Stimulated activated CD4-positive, alpha-beta T cell treated with anti-CD3 and anti-CD28 coated beads, Interleukin-15, amount 100 ng/mL, for 48 hours (primary cell): ENCODE measurements around the gene LGALS7.
"Not testable (repeated sequence)": the region's sequence is repeated elsewhere in the genome, so short reads cannot be mapped to it uniquely, and the experiment has no call there.

Experiments used
- DNase-seq, 2 donors: peaks; one replicate each; pipeline ENCODE4 v3.0.0-alpha.2; 2020; ENCODE audit warnings: low read depth in 2 of 2

The LGALS7 gene

DNA sequence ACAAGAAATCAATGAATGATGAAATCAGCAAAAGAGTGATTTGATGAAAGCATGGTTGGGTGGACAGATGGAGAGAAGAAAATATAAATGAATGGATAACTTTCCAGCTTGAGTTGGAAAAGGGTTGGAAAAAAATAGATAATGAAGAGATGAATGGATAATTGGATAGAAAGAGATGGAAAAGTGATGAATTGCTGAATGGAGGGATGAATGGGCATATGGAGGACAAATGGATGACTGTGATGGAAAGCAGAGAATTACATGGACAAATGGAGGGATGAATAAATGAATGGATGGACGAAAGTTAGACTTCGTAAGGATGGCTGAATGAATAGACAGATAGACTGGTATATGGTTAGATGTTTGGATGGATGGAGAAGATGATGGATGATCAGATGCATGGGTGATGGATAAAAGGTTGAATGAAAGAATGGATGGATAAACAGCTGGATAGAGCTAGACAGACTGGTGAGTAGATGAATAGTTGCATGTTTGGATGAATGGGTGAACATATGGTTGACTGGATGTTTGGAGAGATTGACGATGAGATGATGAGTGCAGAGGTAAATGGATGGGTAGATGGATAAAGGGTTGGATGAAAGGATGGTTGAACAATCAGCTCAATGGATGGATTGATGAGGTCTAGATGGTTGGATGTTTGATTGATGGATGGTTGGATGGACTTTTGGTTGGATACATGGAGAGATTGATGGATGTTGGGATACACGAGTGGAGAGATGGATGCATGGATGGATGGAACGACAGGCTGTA is 27.4 kb upstream of the LGALS7 start:
- no peak for DNase-seq

DNA sequence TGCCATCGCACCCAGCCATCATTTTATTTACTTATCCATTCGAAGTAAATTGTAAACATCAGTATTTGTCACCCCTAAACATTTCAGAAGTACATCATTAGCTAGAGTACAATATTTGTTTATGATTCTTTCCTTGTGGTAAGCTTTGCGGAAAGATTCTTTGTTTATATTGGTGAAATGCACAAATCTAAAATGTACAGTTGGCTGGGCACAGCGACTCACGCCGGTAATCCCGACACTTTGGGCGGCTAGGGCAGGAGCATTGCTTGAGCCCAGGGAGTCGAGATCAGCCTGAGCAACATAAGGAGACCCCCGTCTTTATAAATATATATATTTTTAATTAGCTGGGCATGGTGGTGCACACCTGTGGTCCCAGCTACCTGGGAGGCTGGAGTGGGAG is 25.8 kb upstream of the LGALS7 start:
- DNase-seq: no peak

DNA sequence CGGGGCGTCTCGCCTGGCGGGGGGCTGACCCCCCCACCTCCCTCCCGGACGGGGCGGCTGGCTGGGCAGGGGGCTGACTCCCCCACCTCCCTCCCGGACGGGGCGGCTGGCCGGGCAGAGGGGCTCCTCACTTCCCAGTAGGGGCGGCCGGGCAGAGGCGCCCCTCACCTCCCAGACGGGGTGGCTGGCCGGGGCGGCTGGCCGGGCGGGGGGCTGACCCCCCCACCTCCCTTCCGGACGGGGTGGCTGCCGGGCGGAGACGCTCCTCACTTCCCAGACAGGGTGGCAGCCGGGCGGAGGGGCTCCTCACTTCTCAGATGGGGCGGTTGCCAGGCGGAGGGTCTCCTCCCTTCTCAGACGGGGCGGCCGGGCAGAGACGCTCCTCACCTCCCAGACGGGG is 24.5 kb upstream of the LGALS7 start:
- DNase-seq: not testable (repeated sequence)

DNA sequence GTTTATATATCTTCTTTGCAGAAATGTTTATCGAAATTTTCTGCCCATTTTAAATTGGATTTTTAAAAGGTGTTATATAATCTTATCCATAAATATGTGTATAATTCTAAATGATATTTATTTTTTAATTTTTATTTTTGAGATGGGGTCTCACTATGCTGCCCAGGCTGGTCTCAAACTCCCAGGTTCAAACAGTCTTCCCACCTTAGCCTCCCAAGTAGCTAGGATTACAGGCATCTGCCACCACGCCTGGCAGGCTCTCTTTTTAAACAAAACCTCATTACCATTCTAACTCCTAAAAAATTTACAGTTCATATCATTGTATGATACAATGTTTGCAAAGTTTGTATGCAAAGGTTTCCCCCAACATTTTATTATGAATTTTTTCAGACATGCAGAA is 22.8 kb upstream of the LGALS7 start:
- no peak for DNase-seq

DNA sequence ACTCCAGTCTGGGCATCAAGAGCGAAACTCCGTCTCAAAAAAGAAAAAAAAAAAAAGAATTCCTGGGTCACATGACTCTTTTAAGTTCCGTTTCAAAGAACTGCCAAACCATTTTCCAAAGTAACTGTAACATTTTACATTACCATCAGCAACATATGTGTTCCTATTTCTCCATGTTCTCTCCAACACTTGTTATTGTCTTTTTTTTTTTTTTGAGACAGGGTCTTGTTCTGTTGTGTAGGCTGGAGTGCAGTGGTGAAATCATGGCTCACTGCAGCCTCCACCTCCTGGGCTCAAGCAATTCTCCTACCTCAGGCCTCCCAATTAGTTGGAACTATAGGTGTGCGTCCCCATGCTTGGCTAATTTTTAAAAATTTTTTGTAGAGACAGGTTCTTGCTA is 22.2 kb upstream of the LGALS7 start:
- no peak for DNase-seq

DNA sequence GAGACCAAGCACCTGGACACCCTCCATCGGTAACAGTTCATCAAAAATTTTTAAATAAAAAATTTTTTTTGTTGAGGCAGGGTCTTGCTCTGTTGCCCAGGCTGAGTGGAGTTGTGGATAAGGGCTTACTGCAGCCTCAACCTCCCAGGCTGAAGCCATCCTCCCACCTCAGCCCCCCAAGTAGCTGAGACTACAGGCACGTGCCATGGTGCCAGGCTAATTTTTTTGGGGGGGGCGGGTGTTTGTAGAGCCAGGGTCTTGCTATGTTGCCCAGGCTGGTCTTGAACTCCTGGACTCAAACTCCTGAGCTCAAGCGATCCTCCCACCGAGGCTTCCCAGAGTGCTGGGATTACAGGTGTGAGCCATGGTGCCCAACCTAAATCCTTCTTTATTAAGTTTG is 20.4 kb upstream of the LGALS7 start:
- no peak for DNase-seq

DNA sequence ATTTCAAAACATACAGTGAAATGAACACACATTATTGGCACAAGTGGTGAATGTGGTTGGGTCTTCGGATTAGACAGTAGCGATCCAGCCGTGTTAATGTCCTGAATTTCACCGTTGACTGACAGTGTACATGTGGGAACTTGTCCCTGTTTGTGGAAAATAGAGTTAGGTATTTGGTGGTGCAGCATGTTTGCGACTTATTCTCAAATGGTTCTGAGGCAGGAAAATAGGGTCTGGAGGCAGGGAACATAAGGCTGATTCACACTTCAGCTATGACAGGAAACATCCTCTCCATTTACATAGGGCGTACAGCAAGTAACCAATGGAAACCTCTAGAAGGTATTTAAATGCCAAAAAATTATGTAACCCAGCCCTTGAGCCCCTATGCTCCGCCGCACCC is 19.9 kb upstream of the LGALS7 start:
- no peak for DNase-seq

DNA sequence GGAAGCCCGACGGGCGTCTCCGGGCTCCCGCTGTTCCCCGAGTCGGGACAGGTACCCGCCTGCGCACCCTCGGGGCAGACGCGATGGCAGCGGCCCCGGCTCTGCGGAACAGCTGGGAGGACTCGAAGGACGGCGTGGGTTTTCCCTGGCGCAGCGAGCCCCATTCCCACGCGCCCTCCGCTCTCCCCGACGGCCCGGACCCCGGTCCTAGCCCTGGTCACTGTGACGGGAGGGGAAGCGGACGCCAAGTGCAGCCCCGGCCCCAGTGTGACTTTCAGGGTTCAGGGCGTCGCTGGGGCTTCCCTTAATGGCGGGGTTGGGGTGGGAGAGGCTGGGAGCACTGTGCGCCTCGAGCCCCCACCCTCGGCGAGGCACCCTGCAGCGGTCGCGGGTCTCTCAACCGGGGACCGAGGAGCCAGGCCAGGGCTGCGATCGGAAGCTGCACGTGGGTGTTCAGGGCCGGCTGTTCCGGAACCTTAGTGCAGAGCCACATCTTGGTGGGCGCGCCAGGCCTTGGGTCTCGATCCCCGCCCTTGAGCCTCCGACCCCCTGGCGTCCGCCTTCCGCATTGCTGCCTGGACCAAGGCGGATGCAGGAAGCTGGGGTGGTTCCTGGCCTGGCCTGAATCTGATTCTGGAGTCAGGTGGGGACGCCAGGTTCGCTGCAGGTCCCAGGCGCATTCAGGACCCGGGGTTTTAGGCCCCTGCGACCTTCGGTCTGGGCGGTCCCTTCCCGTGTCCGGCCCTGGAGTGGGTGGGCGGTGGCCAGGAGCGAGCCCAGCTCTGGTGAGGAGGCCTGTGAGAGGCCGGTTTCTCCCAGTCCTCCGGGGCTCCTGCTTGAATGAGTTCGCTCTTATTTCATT is 19.2 kb upstream of the LGALS7 start:
- DNase-seq: peak in 1 of 2 donors; percentile 30

DNA sequence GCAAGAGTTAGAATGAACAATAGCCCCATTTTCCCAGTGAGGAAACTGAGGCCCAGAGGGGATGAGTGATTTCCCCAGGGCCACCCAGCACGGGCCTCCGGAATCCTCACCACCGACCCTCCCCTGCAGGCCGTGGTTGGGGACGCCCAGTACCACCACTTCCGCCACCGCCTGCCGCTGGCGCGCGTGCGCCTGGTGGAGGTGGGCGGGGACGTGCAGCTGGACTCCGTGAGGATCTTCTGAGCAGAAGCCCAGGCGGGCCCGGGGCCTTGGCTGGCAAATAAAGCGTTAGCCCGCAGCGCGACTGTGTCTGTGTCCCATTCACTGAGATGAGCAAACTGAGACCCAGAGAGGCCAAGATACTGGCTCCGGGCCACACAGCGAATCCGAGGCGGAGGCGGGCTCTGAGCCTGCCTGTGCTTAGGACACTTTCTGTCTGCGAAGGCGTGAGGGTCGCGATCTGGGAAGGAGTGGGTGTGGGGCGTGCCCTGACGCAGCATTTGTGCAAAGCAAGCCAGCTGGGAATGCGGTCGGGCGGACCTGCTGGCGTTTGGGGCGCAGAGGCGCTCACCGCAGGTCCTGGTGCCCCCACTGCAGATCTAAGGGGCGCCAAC is 18.2 kb upstream of the LGALS7 start:
- DNase-seq: not testable (repeated sequence)

DNA sequence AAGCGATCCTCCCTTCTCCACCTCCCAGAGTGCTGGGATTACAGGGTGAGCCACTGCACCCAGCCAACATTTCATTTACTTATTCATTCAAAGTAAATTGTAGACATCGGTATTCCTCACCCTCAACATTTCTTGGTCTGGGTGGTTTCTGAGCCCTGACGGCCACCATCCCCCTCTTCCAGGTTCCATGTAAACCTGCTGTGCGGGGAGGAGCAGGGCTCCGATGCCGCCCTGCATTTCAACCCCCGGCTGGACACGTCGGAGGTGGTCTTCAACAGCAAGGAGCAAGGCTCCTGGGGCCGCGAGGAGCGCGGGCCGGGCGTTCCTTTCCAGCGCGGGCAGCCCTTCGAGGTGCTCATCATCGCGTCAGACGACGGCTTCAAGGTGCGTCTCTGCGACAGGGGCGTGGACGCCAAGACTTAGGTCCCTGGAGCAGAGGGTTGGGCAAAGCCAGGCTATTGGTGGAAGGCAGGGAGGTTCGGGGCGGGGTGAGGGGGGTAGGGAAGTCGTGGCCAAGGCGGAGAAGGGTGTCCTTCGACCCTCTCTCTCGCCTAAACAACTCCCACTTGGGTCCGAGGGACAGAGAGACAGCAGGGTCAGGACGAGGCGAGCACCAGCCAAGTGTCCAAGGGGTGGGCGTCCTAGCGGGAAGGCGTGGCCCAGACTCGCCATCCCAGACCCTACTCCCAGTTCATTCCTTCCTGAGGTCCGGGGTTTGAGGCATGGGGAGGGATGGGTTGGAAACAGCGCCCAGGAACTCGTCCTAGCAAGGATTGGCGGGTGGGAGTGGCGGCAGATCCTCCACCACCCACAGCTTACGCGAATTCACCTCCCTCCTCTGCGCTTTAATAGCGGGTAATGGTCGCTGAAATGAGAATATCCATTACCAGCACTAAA is 17.4 kb upstream of the LGALS7 start:
- DNase-seq: not testable (repeated sequence)

DNA sequence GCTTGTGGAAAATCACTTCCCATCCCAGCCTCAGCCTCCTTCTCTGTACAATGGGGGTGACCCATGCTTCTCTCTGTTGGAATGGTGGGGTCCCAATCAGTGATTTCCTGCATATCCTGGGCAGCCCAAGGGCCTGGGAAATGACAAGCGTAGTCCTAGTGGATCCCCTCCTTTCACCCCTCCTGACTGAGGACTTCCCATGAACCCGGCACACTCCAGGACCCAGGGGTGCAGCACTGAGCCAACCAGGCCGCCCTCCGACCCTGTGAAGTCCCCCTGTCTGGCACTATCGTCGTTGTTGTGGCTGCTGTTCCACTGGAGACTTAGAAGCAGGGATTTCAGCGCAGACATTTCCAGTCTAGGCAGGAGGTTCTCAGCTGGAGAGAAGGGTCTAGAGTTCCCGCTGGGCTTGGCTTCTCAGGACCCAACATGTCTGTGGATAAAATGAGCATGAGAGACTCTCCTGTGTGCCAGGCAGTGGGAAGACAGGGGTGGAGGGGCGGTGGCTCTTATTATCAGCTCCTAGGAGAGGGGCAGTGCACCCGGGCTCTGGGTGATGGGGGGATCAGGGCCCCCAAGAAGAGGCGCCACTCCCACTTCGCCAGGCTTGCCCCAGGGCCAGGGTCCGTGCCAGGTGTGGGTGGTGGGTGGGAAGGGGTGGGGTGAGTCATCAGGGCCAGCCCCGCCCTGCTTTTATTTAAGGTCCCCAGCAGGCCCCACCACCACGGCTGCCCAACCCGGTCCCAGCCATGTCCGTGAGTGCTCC is 15.3 kb upstream of the LGALS7 start, which contains the start of gene LGALS7B:
TSS of gene LGALS7B (plus strand) at position 723 of the 766 bp plus-strand sequence. CDS start at position 750, 27 bp downstream.
- no peak for DNase-seq

DNA sequence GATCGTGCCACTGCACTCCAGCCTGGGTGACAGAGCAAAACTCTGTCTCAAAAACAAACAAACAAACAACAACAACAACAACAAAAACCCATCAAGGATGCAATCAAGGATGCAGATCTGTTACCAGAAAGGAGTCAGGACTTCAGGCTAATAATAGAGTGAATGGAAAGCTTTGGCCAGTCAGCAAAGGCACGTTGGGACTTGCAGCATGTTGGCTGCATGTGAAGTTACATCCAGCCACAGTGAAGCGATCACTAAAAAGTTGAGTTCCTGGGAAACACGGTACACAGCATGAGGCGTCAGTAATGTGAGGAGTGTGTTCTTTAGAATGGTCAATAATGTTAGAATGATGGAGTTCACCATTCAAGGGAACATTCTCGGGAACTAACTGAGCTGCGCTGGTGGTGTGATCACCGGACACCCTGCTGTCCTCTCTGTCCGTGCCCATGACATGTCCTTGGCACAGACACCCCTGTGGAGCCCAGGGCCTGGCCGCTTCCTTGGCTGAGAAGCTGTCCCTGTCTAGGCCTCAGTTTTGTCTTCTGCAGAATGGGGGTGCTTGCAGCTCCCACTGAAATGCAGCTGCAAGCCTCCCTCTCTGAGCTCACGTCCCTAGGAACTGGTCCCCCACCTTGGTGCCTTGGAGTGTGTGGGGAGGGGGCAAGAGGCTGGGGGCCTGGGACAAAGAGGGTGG is 13.4 kb upstream of the LGALS7 start:
- no peak for DNase-seq

DNA sequence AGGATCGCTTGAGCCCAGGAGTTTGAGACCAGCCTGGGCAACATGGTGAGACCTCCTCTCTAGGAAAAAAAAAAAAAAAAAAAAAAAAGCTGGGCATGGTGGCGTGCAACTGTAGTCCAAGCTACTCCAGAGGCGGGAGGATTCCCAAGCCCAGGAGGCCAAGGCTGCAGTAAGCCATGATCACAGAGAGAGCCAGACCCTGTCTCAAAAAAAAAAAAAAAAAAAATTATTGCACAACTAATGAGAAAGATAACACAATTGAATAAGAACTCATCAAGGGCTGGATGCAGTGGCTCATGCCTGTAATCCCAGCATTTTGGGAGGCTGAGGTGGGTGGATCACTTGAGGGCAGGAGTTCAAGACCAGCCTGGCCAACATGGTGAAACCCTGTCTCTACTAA is 12.7 kb upstream of the LGALS7 start:
- DNase-seq: not testable (repeated sequence)

DNA sequence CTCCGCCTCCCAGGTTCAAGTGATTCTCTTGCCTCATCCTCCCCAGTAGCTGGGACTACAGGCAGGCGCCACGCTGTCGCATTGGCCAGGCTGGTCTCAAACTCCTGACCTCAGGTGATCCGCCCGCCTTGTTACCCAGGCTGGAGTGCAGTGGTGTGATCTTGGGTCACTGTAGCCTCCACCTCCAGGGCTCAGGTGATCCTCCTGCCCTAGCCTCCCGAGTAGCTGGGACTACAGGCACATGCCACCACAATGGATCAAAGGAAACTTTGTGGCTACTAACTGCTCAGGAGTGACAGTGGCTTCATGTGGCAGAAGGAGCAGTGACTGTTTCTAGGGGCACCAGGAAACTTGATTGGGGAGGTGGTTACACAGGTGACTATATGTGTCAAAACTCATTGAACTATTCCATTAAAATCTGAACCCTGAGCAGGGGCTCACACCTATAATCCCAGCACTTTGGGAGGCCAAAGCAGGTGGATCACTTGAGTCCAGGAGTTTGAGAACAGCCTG is 11.9 kb upstream of the LGALS7 start:
- no peak for DNase-seq

DNA sequence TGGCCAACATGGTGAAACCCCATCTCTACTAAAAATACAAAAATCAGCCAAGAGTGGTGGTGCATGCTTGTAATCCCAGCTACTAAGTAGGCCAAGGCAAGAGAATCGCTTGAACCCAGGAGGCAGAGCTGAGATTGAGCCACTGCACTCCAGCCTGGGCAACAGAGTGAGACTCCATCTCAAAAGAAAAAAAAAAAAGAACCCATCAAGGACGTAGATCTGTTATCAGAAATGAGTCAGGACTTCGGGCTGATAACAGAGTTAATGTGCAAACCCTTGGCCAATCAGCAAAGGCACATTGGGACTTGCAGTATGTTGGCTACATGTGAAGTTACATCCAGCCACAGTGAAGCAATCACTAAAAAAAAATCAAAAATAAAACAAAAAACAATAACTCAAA is 10.9 kb upstream of the LGALS7 start:
- DNase-seq: no peak

DNA sequence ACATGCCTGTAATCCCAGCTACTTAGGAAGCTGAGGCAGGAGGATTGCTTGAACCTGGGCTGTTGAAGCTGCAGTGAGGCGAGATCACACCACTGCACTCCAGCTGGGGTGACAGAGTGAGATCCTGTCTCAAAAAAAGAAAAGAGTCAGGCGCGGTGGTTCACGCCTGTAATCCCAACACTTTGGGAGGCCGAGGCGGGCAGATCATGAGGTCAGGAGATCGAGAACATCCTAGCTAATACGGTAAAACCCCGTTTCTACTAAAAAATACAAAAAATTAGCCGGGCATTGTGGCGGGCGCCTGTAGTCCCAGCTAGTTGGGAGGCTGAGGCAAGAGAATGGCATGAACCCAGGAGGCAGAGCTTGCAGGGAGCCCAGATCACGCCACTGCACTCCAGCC is 8.9 kb upstream of the LGALS7 start:
- not testable (repeated sequence) for DNase-seq

DNA sequence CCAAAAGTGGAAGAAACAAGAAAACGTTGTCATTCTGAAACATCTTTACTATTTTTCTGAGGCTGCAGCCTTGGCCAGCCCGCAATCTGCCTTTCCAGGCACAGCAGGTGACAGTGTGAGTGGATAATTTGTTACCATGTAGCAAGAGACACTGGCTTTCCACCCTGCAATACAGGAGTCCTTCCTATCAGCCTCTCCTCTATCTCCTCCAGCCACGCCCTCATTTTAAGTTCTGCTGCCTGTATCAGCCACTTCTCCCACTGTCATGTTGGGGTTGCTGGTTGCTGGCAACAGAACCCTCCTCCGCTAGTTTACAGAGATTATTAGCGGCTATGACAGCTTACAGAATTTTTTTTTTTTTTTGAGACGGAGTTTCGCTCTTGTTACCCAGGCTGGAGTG is 7.7 kb upstream of the LGALS7 start:
- DNase-seq: no peak

DNA sequence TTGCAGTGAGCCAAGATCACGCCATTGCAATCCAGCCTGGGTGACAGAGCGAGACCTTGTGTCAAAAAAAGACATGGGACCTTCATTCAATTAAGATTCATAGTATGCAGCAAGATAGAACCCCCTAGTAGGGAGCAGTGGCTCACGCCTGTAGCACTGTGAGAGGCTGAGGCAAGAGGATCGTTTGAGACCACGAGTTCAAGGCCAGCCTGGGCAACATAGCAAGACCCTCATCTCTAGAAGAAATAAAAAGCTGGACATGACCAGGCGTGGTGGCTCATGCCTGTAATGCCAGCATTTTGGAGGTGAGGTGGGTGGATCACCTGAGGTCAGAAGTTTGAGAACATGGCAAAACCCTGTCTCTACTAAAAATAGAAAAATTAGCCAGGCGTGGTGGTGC is 7.1 kb upstream of the LGALS7 start:
- no peak for DNase-seq

DNA sequence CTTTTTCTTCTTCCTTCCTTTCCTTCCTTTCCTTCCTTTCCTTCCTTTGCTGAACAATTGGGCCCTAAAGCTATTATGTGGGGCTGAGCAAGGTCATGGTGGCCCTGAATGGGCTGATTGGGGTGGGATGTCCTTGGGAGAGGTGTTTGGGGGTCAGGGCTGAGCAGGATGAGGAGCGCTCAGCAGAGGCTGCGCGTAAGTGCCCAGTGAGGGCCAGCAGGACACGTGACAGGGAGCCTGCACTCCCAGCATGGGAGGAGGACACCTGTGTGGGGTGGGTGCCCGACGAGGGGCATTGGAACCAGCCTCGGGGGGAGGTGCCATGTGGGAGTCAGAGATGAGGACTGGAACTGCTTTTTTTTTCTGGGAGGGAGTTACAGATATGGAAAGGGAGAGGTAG is 5.4 kb upstream of the LGALS7 start:
- no peak for DNase-seq
